Measurements from ENCODE around the gene NUTF2. TPM values are rescaled to one million over a fixed set of nuclear protein-coding genes. Genes with fewer than 3 reads are reported as not detected.

NUTF2 gene
- polyA plus RNA-seq, 3 donors = 64.2 to 104 (median 90.3) TPM

DNA sequence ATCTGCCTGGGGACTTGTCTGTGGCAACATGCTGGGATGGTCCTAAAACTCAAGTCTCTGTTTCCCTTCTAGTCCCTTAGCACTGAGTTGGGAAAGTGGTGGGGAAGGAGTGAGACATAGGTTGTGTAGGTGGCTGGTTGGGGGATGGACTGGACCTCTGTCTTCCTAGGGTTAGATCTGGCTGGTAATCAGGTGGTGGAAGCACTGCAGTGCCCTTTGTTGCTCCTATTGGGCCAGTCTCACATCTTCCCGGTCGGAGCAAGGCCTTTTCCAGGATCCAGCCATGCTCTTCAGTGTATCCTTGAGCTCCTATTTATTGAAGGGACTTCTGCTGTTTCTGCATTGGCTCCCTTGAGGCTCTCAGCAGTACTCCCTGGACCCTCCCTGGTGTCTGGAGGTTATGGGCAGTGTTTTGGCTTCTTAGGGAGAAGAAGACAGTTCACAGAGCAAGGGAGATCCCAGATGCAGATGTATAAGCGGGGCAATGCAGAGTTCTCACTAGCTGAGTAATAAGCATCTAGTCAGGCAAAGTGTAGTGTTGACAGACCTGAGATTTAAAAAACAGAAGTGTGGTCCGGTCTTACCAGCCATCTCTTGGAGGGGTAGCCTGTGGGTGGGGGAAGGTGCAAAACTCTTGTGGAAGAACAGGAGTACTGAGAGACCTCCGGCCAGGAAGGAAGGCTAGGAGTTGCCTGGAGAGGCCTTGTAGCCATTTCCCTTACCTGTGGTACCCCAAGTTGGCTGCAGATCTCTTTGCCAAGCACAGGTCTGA lies 1.3 kb upstream of the NUTF2 start:
- 84% methylated on average over 4 of the region's 5 CpGs for WGBS (ENCODE audit: insufficient coverage)
- TF ChIP-seq, protein P1, sequence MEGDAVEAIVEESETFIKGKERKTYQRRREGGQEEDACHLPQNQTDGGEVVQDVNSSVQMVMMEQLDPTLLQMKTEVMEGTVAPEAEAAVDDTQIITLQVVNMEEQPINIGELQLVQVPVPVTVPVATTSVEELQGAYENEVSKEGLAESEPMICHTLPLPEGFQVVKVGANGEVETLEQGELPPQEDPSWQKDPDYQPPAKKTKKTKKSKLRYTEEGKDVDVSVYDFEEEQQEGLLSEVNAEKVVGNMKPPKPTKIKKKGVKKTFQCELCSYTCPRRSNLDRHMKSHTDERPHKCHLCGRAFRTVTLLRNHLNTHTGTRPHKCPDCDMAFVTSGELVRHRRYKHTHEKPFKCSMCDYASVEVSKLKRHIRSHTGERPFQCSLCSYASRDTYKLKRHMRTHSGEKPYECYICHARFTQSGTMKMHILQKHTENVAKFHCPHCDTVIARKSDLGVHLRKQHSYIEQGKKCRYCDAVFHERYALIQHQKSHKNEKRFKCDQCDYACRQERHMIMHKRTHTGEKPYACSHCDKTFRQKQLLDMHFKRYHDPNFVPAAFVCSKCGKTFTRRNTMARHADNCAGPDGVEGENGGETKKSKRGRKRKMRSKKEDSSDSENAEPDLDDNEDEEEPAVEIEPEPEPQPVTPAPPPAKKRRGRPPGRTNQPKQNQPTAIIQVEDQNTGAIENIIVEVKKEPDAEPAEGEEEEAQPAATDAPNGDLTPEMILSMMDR (IDR thresholded peaks at IDR 0.05) = no peak
- H3K36me3 Mint-ChIP-seq = peaks cover 4 to 5% of the 10 kb centered on the region in 2 donors
- no peaks in the 10 kb centered on the region for H3K27me3 ChIP-seq (ENCODE audit: control insufficient read depth in 2 of 2, insufficient read depth in 2 of 2, low read length in 2 of 2)
- peak overlapping the region; percentile 82 to 94 (median 84) for H3K27ac Mint-ChIP-seq
- peak overlapping the region; percentile 98 for H2AFZ ChIP-seq (ENCODE audit: insufficient read depth, low read depth, low read length, poor library complexity, severe bottlenecking)
- H3K9me3 ChIP-seq (replicated peaks in 1 of 2; ENCODE audit: control insufficient read depth in 1 of 2, insufficient read depth in 1 of 2, low read length in 2 of 2) = no peaks in the 10 kb centered on the region
- no peaks in the 10 kb centered on the region for H3K36me3 ChIP-seq (replicated peaks in 1 of 2; ENCODE audit: control insufficient read depth in 1 of 2, insufficient read depth in 2 of 2, low read length in 2 of 2)
- H3K4me3 ChIP-seq (replicated peaks in 1 of 3; ENCODE audit: low read depth in 2 of 3, low read length in 3 of 3) = peak overlapping the region in 2 of 3 experiments; percentile 58 to 90
- H3K27me3 Mint-ChIP-seq (ENCODE audit: low read depth in 3 of 3) = peaks cover 0 to 1% (median 1%) of the 10 kb centered on the region in 3 donors
- intact Hi-C loops (cut with micrococcal nuclease) = loop anchor here (1.0 to 10.0 kb wide), 4 partner anchors 12 to 181 kb away; partner anchors contain the start of genes ACD (in 1 of the 2), C16orf86 (in 1 of the 2), EDC4 (in 1 of the 2) and ENKD1 (in 1 of the 2)
- peak overlapping the region; percentile 82 to 93 for H3K4me3 Mint-ChIP-seq
- peak overlapping the region; percentile 97 for H3K4me2 ChIP-seq (replicated peaks; ENCODE audit: extremely low read depth, low read length, poor library complexity, severe bottlenecking)
- peaks cover 48% of the 10 kb centered on the region for H4K20me1 ChIP-seq (ENCODE audit: insufficient read depth, low read length)
- peak overlapping the region; percentile 81 to 83 for H3K27ac ChIP-seq (ENCODE audit: low read depth in 1 of 2, low read length in 2 of 2)
- peak overlapping the region; percentile 83 for H3K9ac ChIP-seq (ENCODE audit: insufficient read depth, low read length, poor library complexity, severe bottlenecking)
- H3K4me1 ChIP-seq (ENCODE audit: control insufficient read depth in 1 of 2, insufficient read depth in 2 of 2, low read length in 2 of 2) = peaks cover 52 to 63% of the 10 kb centered on the region in 2 donors
- peaks cover 71% of the 10 kb centered on the region for H3K79me2 ChIP-seq (ENCODE audit: insufficient read depth, low read length)
- DNase-seq = peak in 2 of 3 donors; percentile 26 to 45
- peaks cover 0 to 3% (median 0%) of the 10 kb centered on the region in 7 donors for H3K9me3 Mint-ChIP-seq
- peaks cover 52% of the 10 kb centered on the region for H3K4me1 Mint-ChIP-seq

DNA sequence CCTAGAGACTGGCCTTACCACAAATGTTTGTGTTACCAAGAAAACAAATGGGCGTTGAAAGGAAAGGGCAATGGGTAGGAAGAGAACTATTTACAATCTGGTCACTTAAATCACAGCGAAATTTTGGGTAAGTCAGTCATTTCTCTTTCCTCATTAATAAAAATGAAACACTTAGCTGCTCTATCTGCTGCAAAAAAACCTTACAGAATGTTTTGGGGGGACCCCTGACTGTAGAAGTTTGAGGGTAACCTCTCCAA lies 742 bp upstream of the NUTF2 start:
- Mint-ChIP-seq H3K9me3 (peaks cover 0 to 3% (median 0%) of the 10 kb centered on the region in 7 donors), H3K4me1 (peaks cover 52% of the 10 kb centered on the region), H3K27me3 (ENCODE audit: low read depth in 3 of 3) (peaks cover 0 to 1% (median 1%) of the 10 kb centered on the region in 3 donors), H3K27ac (peak overlapping the region; percentile 82 to 94 (median 89)), H3K4me3 (peak overlapping the region; percentile 82 to 93), H3K36me3 (peaks cover 4 to 5% of the 10 kb centered on the region in 2 donors)
- no peak for DNase-seq
- H3K4me2 ChIP-seq (replicated peaks; ENCODE audit: extremely low read depth, low read length, poor library complexity, severe bottlenecking) = peak overlapping the region; percentile 97
- TF ChIP-seq, protein P1 (IDR thresholded peaks at IDR 0.05) = no peak
- H3K27me3 ChIP-seq (ENCODE audit: control insufficient read depth in 2 of 2, insufficient read depth in 2 of 2, low read length in 2 of 2) = no peaks in the 10 kb centered on the region
- peaks cover 50% of the 10 kb centered on the region for H4K20me1 ChIP-seq (ENCODE audit: insufficient read depth, low read length)
- H3K79me2 ChIP-seq (ENCODE audit: insufficient read depth, low read length) = peaks cover 76% of the 10 kb centered on the region
- H2AFZ ChIP-seq (ENCODE audit: insufficient read depth, low read depth, low read length, poor library complexity, severe bottlenecking) = peak overlapping the region; percentile 98
- peak overlapping the region; percentile 58 to 94 (median 90) for H3K4me3 ChIP-seq (replicated peaks in 1 of 3; ENCODE audit: low read depth in 2 of 3, low read length in 3 of 3)
- H3K4me1 ChIP-seq (ENCODE audit: control insufficient read depth in 1 of 2, insufficient read depth in 2 of 2, low read length in 2 of 2) = peaks cover 52 to 63% of the 10 kb centered on the region in 2 donors
- no peaks in the 10 kb centered on the region for H3K9me3 ChIP-seq (replicated peaks in 1 of 2; ENCODE audit: control insufficient read depth in 1 of 2, insufficient read depth in 1 of 2, low read length in 2 of 2)
- H3K27ac ChIP-seq (ENCODE audit: low read depth in 1 of 2, low read length in 2 of 2) = peak overlapping the region; percentile 81 to 83
- no CpG with 5 or more reads among the region's 2 CpGs for WGBS (ENCODE audit: insufficient coverage)
- intact Hi-C loops (cut with micrococcal nuclease) = loop anchor here (1.0 to 10.0 kb wide), 4 partner anchors 13 to 181 kb away; partner anchors contain the start of genes ACD (in 1 of the 2), C16orf86 (in 1 of the 2), EDC4 (in 1 of the 2) and ENKD1 (in 1 of the 2)
- H3K9ac ChIP-seq (ENCODE audit: insufficient read depth, low read length, poor library complexity, severe bottlenecking) = peak overlapping the region; percentile 83
- H3K36me3 ChIP-seq (replicated peaks in 1 of 2; ENCODE audit: control insufficient read depth in 1 of 2, insufficient read depth in 2 of 2, low read length in 2 of 2) = no peaks in the 10 kb centered on the region
